Stimulated activated CD8-positive, alpha-beta memory T cell treated with anti-CD3 and anti-CD28 coated beads, Interleukin-4, amount 100 ng/mL, for 48 hours (primary cell): ENCODE measurements around the gene ZC3H8.
"Not testable (repeated sequence)": the region's sequence is repeated elsewhere in the genome, so short reads cannot be mapped to it uniquely, and the experiment has no call there.

Source experiments
- DNase-seq: peaks from one replicate; pipeline ENCODE4 v3.0.0-alpha.2; 2020

ZC3H8 gene

DNA sequence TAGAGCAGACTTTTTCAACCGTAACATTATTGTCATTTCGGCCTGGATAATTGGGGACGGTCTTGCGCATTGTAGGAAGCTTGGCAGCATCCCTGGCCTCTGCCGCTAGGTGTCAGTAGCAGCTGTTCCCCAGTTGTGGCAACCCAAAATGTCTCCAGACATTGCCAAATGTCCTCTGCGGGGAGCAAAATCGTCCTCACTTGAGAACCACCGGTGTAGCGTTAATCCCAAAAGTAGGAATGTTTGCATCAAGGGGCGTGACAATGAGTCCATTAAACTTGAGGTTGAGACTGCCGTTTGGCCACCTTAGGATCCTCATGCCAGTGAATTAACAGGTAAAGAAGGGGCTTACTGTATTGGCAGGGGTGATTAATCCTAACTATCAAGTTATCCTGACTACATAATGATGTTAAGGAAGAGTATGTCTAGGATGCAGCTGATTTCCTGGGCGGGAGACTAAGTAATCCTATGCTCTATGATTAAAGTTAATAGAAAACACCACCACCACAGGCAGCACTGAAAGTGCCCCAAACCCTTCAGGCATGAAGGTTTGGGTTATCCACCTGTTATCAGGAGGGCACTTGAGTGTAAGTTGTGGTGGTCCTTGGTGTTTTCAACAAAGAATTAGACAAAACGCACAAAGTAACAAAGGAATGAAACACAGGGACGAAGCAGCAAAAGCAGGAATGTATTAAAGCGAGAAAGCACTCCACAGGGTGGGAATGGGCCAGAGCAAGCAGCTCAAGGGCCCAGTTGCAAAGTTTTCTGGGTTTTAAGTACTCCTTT is 4.9 kb upstream of the ZC3H8 start:
- peak; percentile 88 for DNase-seq

GRCh38 chr2:112257575-112257974 is 2.7 kb upstream of the ZC3H8 start:
- DNase-seq: no peak

- no peak for DNase-seq
Measured at GRCh38 chr2:112256654-112257053, 1.8 kb upstream of the ZC3H8 start.

- DNase-seq: no peak
Measured at GRCh38 chr2:112255875-112256274, 1.0 kb upstream of the ZC3H8 start.

- no peak for DNase-seq
Measured at GRCh38 chr2:112253261-112253815, 1.5 kb downstream of the ZC3H8 start.

DNA sequence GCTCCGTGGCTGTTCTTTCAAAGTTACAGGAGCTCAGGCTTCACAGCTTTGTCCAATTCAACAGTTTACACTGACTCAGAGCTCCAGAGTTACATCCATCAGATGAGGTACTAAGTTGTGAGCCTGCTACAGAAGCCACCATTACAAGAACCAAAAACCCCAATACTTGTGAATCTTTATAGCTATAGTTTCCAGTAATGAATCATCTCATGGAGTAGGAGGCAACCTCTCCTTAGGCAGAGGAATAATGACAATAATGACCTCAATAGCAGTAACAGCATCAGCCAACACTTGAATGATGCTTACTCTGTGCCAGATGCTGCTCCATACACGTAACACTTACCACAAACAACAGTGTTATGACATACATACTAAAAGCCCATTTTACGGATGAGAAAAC is 3.6 kb downstream of the ZC3H8 start:
- DNase-seq: no peak

GRCh38 chr2:112244854-112245253 is 10.0 kb downstream of the ZC3H8 start:
- no peak for DNase-seq

- no peak for DNase-seq
Measured at GRCh38 chr2:112243233-112243632, 11.6 kb downstream of the ZC3H8 start.

DNA sequence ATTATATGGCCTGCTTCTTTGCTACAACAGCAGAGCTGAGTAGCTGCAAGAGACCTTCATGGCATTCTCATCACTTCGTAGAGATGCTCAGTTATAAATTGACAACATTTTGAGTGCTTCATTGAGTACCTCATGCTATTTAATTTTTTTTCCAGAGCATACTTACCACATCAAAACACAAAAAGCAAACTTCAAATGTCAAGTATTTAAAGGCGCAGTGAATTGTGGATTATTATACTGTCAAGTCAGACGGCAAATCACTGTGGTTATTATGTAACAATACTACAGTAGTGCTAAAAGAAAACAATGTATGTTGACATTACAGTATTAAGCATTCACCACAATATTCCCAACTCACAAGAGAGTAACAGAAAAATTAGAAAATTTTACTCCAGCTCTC is 12.5 kb downstream of the ZC3H8 start:
- no peak for DNase-seq

GRCh38 chr2:112239862-112240261 is 15.0 kb downstream of the ZC3H8 start:
- no peak for DNase-seq

- no peak for DNase-seq
Measured at GRCh38 chr2:112230371-112230770, 24.5 kb downstream of the ZC3H8 start.

DNA sequence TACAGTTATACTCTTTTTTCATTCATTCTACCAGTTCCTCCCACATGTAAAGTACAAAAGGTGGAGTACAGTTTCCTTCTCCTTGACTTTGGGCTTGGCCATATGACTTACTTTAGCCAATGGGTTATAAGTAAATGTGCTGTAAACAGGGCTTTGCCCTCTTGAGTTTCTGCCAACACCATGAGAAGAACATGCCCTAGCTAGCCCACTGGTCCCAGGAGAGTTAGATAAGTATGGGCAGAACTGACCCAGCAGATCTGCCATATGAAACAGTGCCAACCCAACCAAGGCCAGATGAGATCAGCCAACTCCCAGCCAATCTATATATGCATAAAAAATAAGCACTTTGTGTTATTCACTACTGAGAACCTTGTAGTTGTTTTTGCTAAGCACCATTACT is 25.5 kb downstream of the ZC3H8 start:
- DNase-seq: no peak

GRCh38 chr2:112220831-112221230 is 34.0 kb downstream of the ZC3H8 start:
- DNase-seq: no peak

- DNase-seq: no peak
Measured at GRCh38 chr2:112220186-112220585, 34.7 kb downstream of the ZC3H8 start.

- no peak for DNase-seq
Measured at GRCh38 chr2:112217854-112218253, 37.0 kb downstream of the ZC3H8 start.

- DNase-seq: no peak
Measured at GRCh38 chr2:112216167-112216566, 38.7 kb downstream of the ZC3H8 start.

- DNase-seq: not testable (repeated sequence)
Measured at GRCh38 chr2:112207905-112208304, 46.9 kb downstream of the ZC3H8 start.

- DNase-seq: no peak
Measured at GRCh38 chr2:112204411-112204810, 50.4 kb downstream of the ZC3H8 start.

DNA sequence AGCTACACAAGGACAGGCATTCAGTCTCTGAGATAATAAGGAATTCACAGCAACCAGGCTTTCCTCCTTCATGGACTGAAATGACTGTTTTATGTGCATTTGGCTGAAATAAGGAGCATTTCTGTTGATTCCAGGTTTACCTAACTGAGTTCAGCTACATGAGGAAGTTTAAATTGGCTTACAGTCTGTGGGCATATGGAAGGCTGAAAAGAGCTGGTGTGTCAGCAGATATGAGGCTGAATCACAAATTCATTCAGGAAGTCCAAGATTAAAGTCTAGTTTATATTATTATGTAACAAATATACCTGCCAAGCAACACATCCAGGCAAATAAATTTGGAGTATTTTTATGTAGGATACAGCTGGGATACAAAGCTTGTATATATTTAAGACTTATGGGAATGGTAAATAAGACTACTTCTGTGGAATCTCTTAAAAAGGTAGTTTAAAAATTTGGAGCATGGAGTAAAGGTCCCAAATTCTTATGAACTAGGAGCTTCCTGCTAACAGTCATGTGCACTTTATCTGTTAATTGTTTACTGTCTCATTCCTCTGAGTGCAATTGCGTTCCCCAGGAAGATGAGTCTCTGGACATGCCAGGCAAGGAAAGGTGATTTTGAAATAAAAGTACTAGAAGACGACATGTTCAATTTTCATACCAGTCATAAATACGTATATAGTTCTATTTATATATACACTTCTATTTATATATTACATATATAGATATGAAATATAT is 53.0 kb downstream of the ZC3H8 start:
- no peak for DNase-seq

DNA sequence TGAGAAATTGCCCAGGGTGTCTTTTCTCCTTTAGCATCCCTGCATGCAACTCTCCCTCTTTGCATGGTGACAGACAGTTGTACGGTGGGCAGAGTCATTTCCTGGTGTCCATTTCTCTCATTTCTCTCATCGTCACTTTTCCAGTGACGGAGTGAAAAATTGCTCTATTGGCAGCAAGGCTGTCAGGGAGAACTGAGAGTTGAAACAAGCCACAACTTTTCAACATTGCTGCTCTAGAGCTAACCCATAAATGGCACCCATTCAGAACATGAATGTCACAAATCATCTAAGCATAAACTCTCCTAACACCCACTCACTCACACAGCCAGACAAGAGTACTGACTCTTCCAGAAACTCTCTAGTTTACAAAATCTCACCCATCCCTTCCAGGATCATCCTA is 55.7 kb downstream of the ZC3H8 start:
- DNase-seq: no peak

- no peak for DNase-seq
Measured at GRCh38 chr2:112198780-112199179, 56.1 kb downstream of the ZC3H8 start.

DNA sequence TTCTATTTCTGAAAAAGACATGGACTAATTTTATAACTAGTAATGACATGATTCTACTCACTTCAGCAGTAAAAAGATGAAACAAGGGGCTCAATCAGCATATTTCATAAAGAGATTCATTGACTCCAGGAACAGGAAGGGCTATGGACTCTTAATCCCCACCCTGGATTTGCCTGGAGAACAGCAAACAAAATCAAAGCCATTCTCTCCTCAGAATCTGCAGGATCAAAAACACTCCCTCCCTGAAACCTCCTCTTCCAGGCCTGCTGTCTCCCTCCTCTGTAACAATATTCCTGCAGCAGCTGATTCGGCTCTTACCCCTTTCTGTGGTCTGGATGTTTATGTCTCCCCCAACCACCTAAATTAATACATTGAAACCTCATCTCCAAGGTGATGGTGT is 57.0 kb downstream of the ZC3H8 start:
- no peak for DNase-seq

GRCh38 chr2:112195950-112196349 is 58.9 kb downstream of the ZC3H8 start:
- DNase-seq: no peak

GRCh38 chr2:112195167-112195766 is 59.6 kb downstream of the ZC3H8 start:
- no peak for DNase-seq
